GM18858 (cell line): ENCODE data around the gene FGF2.
A peak's percentile ranks its signal among the peaks of the same experiment; 100 is the strongest.

Source experiments
- ATAC-seq: cut with Tn5 transposase; IDR thresholded peaks from one replicate; pipeline ENCODE4 v1.9.1; 2021; ENCODE audit not compliant: unreplicated experiment

Gene FGF2

DNA sequence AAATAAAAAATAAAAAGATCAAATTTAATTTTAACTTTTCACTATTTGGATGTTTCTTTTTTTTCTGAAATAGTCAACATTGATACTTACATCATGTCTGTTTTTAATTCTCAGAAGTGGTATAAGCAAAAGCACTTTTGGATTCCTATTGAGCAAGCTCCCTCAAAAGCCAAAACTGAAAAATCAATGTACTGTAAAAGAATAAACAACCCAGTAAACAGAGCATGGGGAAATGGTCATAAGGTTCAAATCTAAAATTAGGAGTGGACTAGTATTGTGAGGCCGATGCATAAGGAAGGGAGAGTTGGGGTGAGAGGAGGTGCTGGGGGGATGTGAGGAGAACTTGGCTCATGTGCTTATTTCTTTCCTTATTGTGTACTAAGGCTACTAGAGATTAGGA is 57.9 kb downstream of the FGF2 start:
- no peak for ATAC-seq

- ATAC-seq: no peak
These were observed 63.1 kb downstream of the FGF2 start for GRCh38 chr4:122889726-122890125.

DNA sequence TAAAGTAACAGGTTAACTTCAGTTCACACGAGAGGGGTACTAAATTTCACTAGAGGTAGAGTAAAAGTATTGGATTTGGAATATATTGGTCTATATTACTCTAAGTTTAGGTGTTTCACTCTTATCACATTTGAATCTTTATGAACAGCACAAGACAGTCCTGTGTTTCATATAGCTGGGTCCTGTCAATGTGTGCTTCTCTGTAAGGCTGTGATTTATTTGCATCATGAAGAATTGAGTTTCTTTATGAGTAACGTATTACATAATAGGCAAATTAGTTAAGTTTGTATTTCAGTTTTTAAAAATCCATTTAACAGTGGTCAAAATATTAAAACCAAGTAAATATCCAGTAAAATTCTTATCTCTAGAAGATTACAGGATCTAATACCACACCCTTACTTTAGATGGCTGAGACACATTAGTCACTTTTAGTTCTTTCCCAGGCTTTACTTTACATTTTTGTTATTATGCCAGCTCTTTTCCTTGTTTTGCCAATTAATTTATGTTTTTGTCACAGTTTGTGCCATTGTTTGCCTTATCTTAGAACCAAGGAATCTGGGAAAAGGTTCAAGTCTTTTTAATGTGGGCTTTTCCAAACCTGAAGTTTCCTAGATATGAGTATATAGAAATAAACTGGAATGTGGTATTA is 63.6 kb downstream of the FGF2 start:
- ATAC-seq: no peak

DNA sequence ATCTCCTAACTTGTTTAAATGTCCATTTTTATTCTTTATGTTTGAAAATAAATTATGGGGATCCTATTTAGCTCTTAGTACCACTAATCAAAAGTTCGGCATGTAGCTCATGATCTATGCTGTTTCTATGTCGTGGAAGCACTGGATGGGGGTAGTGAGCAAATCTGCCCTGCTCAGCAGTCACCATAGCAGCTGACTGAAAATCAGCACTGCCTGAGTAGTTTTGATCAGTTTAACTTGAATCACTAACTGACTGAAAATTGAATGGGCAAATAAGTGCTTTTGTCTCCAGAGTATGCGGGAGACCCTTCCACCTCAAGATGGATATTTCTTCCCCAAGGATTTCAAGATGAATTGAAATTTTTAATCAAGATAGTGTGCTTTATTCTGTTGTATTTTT is 68.2 kb downstream of the FGF2 start:
- ATAC-seq: no peak

GRCh38 chr4:122895336-122895995 is 68.8 kb downstream of the FGF2 start:
- ATAC-seq: no peak

- no peak for ATAC-seq
These were observed 69.6 kb downstream of the FGF2 start for GRCh38 chr4:122896270-122896669.

GRCh38 chr4:122898370-122899150 is 71.9 kb downstream of the FGF2 start:
- no peak for ATAC-seq

- ATAC-seq: no peak
These were observed 73.1 kb downstream of the FGF2 start for GRCh38 chr4:122899682-122900081.

- ATAC-seq: no peak
These were observed 73.7 kb downstream of the FGF2 start for GRCh38 chr4:122900314-122900713.

- no peak for ATAC-seq
These were observed 74.8 kb downstream of the FGF2 start for GRCh38 chr4:122901247-122902010.

DNA sequence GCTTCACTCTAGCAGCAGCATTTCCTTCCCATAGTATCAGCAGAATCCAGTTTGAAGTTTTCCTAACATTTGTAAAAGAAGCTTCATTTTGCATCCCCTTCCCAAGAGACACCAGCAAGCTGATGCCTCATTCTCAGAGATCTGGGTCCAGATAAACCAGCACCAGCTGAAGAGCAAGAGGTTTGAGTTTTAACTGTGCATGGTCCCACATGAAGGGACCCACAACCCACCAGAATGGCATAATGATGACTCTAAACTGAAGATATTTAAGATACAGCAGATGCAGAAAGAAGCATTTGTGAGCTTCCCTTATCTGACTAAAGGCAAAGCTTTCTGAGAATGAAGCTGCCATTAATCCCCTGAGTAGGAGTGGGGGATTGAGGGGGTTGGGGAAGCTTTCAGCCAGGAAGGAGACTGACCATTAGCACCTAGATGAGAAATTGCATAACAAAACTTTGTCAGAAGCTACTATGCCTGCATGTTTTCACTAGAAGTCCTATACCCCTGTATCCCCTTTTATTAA is 77.2 kb downstream of the FGF2 start:
- ATAC-seq: no peak

DNA sequence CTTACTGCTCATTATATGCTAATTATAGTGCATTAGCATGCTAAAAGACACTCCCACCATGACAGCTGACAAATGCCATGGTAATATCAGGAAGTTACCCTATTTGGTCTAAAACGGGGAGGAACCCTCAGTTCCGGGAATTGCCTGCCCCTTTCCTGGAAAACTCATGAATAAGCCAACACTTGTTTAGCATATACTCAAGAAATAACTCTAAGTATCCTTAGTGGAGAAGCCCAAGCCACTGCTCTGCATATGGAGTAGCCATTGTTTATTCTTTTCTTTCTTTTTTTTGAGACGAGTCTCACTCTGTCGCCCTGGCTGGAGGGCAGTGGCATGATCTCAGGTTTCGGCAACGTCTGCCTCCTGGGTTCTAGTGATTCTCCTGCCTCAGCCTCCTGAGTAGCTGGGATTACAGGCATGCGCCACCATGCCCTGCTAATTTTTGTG is 80.3 kb downstream of the FGF2 start:
- no peak for ATAC-seq

DNA sequence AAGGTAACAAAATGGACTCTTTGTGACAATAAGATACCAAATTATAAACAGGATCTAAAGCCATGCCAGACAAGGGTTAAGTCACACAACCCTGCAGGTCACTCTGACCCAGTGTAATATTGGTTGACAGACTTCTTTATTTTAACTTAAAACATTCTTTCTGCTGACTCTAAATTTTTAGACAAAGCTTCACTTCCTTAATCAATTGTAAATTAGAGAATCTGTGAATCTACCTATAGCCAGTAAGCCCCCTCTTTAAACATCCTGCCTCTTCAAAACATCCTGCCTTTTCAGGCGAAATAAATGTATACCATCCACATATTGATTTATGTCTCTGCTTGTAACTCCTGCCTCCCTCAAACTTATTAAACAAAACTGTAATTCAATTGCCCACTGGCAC is 81.6 kb downstream of the FGF2 start:
- ATAC-seq: no peak

DNA sequence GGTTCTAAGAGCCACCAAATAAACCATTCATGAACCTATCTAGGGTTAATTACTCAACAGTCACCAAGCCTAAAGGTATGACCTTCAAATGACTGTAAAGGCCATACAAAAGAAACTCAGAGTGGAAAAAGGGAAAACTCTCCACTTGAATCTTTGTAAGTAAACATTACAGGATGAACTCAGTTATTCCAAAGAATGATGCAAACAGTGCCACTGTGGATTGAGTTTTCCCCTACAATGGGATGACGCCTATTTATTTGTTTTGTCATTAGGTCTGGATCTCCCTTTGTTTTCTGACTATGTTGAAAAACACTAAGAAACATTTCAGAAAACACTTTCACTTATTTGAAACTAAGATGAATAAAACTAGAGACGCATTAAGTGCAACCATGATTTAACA is 83.1 kb downstream of the FGF2 start:
- no peak for ATAC-seq

- no peak for ATAC-seq
These were observed 85.0 kb downstream of the FGF2 start for GRCh38 chr4:122911588-122911987.

DNA sequence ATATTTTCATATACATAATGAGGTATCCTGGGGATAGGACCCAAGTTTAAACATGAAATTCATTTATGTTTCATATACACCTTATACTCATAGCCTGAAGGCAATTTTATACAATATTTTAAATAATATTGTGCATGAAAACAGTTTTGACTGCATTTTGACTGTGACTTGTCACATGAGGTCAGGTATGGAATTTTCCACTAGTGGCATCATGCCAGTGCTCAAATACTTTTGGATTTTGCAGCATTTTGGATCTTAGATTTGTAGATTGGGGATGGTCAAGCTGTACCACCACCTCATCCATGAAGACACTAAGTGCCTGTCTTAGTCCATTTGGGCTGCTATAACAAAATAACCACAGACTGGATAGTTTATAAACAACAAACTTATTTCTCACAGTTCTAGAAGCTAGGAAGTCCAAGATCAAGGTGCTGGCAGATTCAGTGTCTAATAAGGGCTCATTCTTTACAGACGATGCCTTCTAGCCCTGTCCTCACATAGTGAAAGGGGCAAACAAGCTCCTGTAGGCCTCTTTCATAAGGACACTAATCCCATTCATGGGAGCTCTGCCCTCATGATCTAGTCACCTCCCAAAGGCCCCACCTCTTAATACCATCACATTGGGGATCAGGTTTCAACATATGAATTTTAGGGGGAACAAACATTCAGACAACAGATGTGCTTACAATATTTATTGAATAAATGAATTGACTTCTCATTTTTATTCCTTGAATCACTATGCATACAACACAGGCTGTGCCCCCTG is 86.4 kb downstream of the FGF2 start:
- ATAC-seq: no peak

- peak; percentile 93 for ATAC-seq
These were observed 87.8 kb downstream of the FGF2 start for GRCh38 chr4:122914292-122914904.

- no peak for ATAC-seq
These were observed 88.3 kb downstream of the FGF2 start for GRCh38 chr4:122914938-122915337.

DNA sequence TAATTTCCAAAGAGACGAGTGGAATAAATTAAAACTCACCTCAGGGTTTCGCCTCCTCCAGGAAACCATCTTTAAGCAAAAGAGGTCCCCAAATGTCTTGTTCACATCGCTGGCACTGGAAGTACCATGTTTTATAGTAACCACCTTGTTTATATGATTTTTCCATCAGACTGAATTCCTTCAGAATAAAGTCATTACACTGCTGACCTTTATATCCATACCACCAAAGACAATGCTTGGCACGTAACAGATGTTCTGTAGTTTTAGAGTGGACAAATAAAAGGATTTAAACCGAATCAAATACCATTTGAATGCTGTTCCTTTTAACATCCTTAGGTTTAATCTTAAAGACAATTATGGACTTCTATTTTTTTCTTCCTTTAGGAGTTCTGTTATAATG is 91.1 kb downstream of the FGF2 start:
- no peak for ATAC-seq

DNA sequence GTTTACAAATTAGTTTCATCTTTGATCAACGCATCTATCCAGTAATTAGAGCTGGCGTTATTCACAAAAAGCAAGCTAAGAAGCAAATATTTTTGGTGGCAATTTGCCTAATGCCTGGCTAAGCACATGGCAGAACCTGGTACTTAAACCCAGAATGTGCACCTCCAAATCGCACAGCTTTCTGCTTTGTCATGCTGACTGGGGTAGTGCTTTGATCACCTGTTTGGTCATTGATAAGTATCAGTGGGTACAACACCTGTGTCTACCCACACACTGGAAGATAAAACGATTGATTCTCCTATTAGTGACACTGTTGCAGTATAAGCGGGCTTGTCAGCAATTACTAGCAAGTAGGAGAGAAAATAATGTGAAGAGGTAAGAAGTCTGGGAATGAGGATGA is 93.8 kb downstream of the FGF2 start:
- ATAC-seq: no peak
